Activated naive CD4-positive, alpha-beta T cell treated with anti-CD3 and anti-CD28 coated beads, Interleukin-2, amount 10 ng/mL, durations not matched to agents 7 days and 5 days (primary cell): ENCODE measurements around the gene KIF26B.

ENCODE experiments used
- CTCF ChIA-PET: fragments of 350-600 bp; sonication (Branson Sonifier 250); formaldehyde crosslinking; loops from one replicate; lab custom pipeline; 2021; ENCODE audit warnings: antibody characterized with exemption; lab: Charles Lee
- DNase-seq: peaks from one replicate; pipeline ENCODE4 v3.0.0-alpha.2; 2020
- H3K27ac Mint-ChIP-seq: one replicate; pipeline ENCODE4 v1.8.0; 2021; ENCODE audit warnings: mild to moderate bottlenecking, moderate library complexity, mixed read lengths
- H3K27me3 Mint-ChIP-seq: one replicate; pipeline ENCODE4 v1.8.0; 2021; ENCODE audit warnings: mild to moderate bottlenecking, mixed read lengths
- H3K36me3 Mint-ChIP-seq: one replicate; pipeline ENCODE4 v1.8.0; 2021; ENCODE audit warnings: mixed read lengths
- H3K4me1 Mint-ChIP-seq: one replicate; pipeline ENCODE4 v1.8.0; 2021; ENCODE audit warnings: mixed read lengths
- H3K4me3 Mint-ChIP-seq: one replicate; pipeline ENCODE4 v1.8.0; 2021; ENCODE audit warnings: mild to moderate bottlenecking, moderate library complexity, mixed read lengths
- H3K9me3 Mint-ChIP-seq: one replicate; pipeline ENCODE4 v1.8.0; 2021; ENCODE audit warnings: mixed read lengths

Gene KIF26B

GRCh38 chr1:245486775-245487470, 332.1 kb downstream of the KIF26B start:
- CTCF ChIA-PET: interaction anchor here (0.6 kb wide), 1 partner anchor 99 kb away, joined by 3 read pairs; no protein-coding TSS in a partner anchor
- no peak for DNase-seq
- no peaks in the 10 kb centered on the region for H3K27me3 Mint-ChIP-seq

GRCh38 chr1:245488346-245489129, 333.8 kb downstream of the KIF26B start:
- CTCF ChIA-PET: no interaction called here
- Mint-ChIP-seq H3K27me3 (no peaks in the 10 kb centered on the region), H3K4me1 (no peaks in the 10 kb centered on the region), H3K27ac (no peak overlapping the region), H3K9me3 (no peaks in the 10 kb centered on the region), H3K4me3 (no peak overlapping the region), H3K36me3 (no peaks in the 10 kb centered on the region)
- DNase-seq: no peak

More at GRCh38 chr1:245486775-245487470, 332.1 kb downstream of the KIF26B start:
- Mint-ChIP-seq H3K36me3 (no peaks in the 10 kb centered on the region), H3K4me3 (no peak overlapping the region), H3K27ac (no peak overlapping the region), H3K4me1 (no peaks in the 10 kb centered on the region), H3K9me3 (no peaks in the 10 kb centered on the region)

- Mint-ChIP-seq H3K27me3 (no peaks in the 10 kb centered on the region), H3K4me1 (no peaks in the 10 kb centered on the region), H3K27ac (no peak overlapping the region), H3K9me3 (no peaks in the 10 kb centered on the region), H3K4me3 (no peak overlapping the region), H3K36me3 (no peaks in the 10 kb centered on the region)
- CTCF ChIA-PET: no interaction called here
- no peak for DNase-seq
Measured at GRCh38 chr1:245489838-245490237, 335.1 kb downstream of the KIF26B start.

GRCh38 chr1:245493029-245493428, 338.2 kb downstream of the KIF26B start:
- no peak for DNase-seq
- H3K27me3 Mint-ChIP-seq: no peaks in the 10 kb centered on the region
- H3K4me1 Mint-ChIP-seq: no peaks in the 10 kb centered on the region
- no peaks in the 10 kb centered on the region for H3K36me3 Mint-ChIP-seq
- no peaks in the 10 kb centered on the region for H3K9me3 Mint-ChIP-seq
- CTCF ChIA-PET: no interaction called here
- H3K4me3 Mint-ChIP-seq: no peak overlapping the region
- H3K27ac Mint-ChIP-seq: no peak overlapping the region

GRCh38 chr1:245495681-245496080, 340.9 kb downstream of the KIF26B start:
- Mint-ChIP-seq H3K4me3 (no peak overlapping the region), H3K9me3 (no peaks in the 10 kb centered on the region), H3K27me3 (no peaks in the 10 kb centered on the region), H3K4me1 (no peaks in the 10 kb centered on the region), H3K27ac (no peak overlapping the region), H3K36me3 (no peaks in the 10 kb centered on the region)
- CTCF ChIA-PET: no interaction called here
- DNase-seq: no peak

- Mint-ChIP-seq H3K36me3 (no peaks in the 10 kb centered on the region), H3K9me3 (no peaks in the 10 kb centered on the region), H3K27ac (no peak overlapping the region), H3K4me1 (no peaks in the 10 kb centered on the region), H3K27me3 (no peaks in the 10 kb centered on the region), H3K4me3 (no peak overlapping the region)
- no peak for DNase-seq
- CTCF ChIA-PET: no interaction called here
Measured at GRCh38 chr1:245500546-245500945, 345.8 kb downstream of the KIF26B start.

- no peaks in the 10 kb centered on the region for H3K36me3 Mint-ChIP-seq
- DNase-seq: no peak
- H3K27ac Mint-ChIP-seq: no peak overlapping the region
- no peaks in the 10 kb centered on the region for H3K9me3 Mint-ChIP-seq
- no peaks in the 10 kb centered on the region for H3K4me1 Mint-ChIP-seq
- H3K27me3 Mint-ChIP-seq: no peaks in the 10 kb centered on the region
- CTCF ChIA-PET: no interaction called here
- no peak overlapping the region for H3K4me3 Mint-ChIP-seq
Measured at GRCh38 chr1:245501633-245502032, 346.8 kb downstream of the KIF26B start.

GRCh38 chr1:245503548-245503947, 348.8 kb downstream of the KIF26B start:
- Mint-ChIP-seq H3K36me3 (no peaks in the 10 kb centered on the region), H3K4me1 (no peaks in the 10 kb centered on the region), H3K9me3 (no peaks in the 10 kb centered on the region), H3K27me3 (no peaks in the 10 kb centered on the region), H3K4me3 (no peak overlapping the region), H3K27ac (no peak overlapping the region)
- CTCF ChIA-PET: no interaction called here
- no peak for DNase-seq

- H3K27ac Mint-ChIP-seq: no peak overlapping the region
- no peak overlapping the region for H3K4me3 Mint-ChIP-seq
- H3K27me3 Mint-ChIP-seq: no peaks in the 10 kb centered on the region
- CTCF ChIA-PET: no interaction called here
- H3K36me3 Mint-ChIP-seq: no peaks in the 10 kb centered on the region
- DNase-seq: no peak
- peaks cover 4% of the 10 kb centered on the region for H3K9me3 Mint-ChIP-seq
- no peaks in the 10 kb centered on the region for H3K4me1 Mint-ChIP-seq
Measured at GRCh38 chr1:245510144-245510543, 355.4 kb downstream of the KIF26B start.

- no peaks in the 10 kb centered on the region for H3K27me3 Mint-ChIP-seq
- H3K36me3 Mint-ChIP-seq: no peaks in the 10 kb centered on the region
- DNase-seq: no peak
- peaks cover 4% of the 10 kb centered on the region for H3K9me3 Mint-ChIP-seq
- no peak overlapping the region for H3K27ac Mint-ChIP-seq
- CTCF ChIA-PET: no interaction called here
- H3K4me1 Mint-ChIP-seq: no peaks in the 10 kb centered on the region
- H3K4me3 Mint-ChIP-seq: no peak overlapping the region
Measured at GRCh38 chr1:245512181-245512888, 357.6 kb downstream of the KIF26B start.

- CTCF ChIA-PET: no interaction called here
- H3K36me3 Mint-ChIP-seq: no peaks in the 10 kb centered on the region
Measured at GRCh38 chr1:245512980-245513578, 358.3 kb downstream of the KIF26B start.

GRCh38 chr1:245516284-245516759, 361.5 kb downstream of the KIF26B start:
- no peaks in the 10 kb centered on the region for H3K27me3 Mint-ChIP-seq
- CTCF ChIA-PET: no interaction called here
- no peaks in the 10 kb centered on the region for H3K36me3 Mint-ChIP-seq
- no peaks in the 10 kb centered on the region for H3K4me1 Mint-ChIP-seq
- DNase-seq: no peak
- peaks cover 3% of the 10 kb centered on the region for H3K9me3 Mint-ChIP-seq
- H3K4me3 Mint-ChIP-seq: no peak overlapping the region
- H3K27ac Mint-ChIP-seq: no peak overlapping the region

More at GRCh38 chr1:245512980-245513578, 358.3 kb downstream of the KIF26B start:
- no peak overlapping the region for H3K4me3 Mint-ChIP-seq
- no peaks in the 10 kb centered on the region for H3K4me1 Mint-ChIP-seq
- no peak for DNase-seq
- H3K9me3 Mint-ChIP-seq: peaks cover 6% of the 10 kb centered on the region
- H3K27me3 Mint-ChIP-seq: no peaks in the 10 kb centered on the region
- H3K27ac Mint-ChIP-seq: no peak overlapping the region

GRCh38 chr1:245520611-245521010, 365.8 kb downstream of the KIF26B start:
- CTCF ChIA-PET: no interaction called here
- H3K27ac Mint-ChIP-seq: no peak overlapping the region
- no peaks in the 10 kb centered on the region for H3K4me1 Mint-ChIP-seq
- no peak for DNase-seq
- H3K9me3 Mint-ChIP-seq: peaks cover 3% of the 10 kb centered on the region
- no peaks in the 10 kb centered on the region for H3K36me3 Mint-ChIP-seq
- no peaks in the 10 kb centered on the region for H3K27me3 Mint-ChIP-seq
- no peak overlapping the region for H3K4me3 Mint-ChIP-seq

GRCh38 chr1:245526141-245526540, 371.4 kb downstream of the KIF26B start:
- peaks cover 7% of the 10 kb centered on the region for H3K27me3 Mint-ChIP-seq
- no peak overlapping the region for H3K4me3 Mint-ChIP-seq
- no peaks in the 10 kb centered on the region for H3K9me3 Mint-ChIP-seq
- DNase-seq: no peak
- H3K36me3 Mint-ChIP-seq: no peaks in the 10 kb centered on the region
- no peak overlapping the region for H3K27ac Mint-ChIP-seq
- CTCF ChIA-PET: no interaction called here
- H3K4me1 Mint-ChIP-seq: no peaks in the 10 kb centered on the region
